T-helper 1 cell (primary cell): Measurements from ENCODE around the gene PAK2.
"Not testable (repeated sequence)": the region's sequence is repeated elsewhere in the genome, so short reads cannot be mapped to it uniquely, and the experiment has no call there.

ENCODE experiments used
- DNase-seq, 5 donors: peaks; one replicate each; pipeline ENCODE4 v3.0.0-alpha.2; 2012 to 2020

The PAK2 gene

GRCh38 chr3:196788528-196788927, 48.9 kb downstream of the PAK2 start:
- no peak for DNase-seq

GRCh38 chr3:196789885-196790359, 50.3 kb downstream of the PAK2 start:
- no peak for DNase-seq

DNA sequence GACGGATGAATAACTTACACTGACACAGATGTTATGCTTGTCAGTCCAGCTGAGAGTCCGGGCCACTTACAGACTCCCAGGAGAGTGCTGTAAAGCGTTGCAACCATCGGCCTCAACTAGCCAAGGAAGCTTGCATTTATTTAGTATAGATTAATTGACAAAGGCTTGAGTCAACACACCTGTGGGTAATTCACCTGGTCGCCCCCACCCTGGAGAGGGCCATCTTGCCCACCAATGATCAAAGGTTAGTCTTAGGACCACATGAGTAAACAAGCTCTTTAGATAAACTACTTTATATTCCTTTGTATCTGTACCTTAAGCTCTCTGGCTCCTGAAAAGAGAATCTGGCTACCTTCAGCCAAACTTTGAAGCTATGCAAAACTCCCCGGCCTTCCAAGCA, 51.0 kb downstream of the PAK2 start:
- DNase-seq: no peak

- DNase-seq: no peak
Measured at GRCh38 chr3:196792771-196793170, 53.1 kb downstream of the PAK2 start.

DNA sequence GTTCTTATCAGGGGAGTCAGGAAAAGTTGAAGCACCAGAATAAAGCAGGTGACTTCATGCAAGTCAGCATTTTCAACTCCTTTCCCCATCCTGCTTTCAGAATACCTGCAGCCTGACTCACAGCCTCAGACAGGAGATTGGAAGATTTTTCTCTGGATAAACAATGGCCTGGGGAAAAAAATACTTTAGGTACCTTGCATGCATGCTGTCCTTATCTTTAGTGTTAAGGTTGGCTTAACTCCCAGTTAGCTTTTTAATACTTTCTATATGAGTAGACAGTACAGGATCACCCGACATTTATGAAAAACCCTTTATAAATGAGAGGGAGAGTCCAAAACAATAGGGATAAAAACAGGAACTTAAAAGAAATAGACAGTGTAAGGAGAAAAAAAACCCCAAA, 53.6 kb downstream of the PAK2 start:
- no peak for DNase-seq

GRCh38 chr3:196794467-196794866, 54.8 kb downstream of the PAK2 start:
- no peak for DNase-seq

DNA sequence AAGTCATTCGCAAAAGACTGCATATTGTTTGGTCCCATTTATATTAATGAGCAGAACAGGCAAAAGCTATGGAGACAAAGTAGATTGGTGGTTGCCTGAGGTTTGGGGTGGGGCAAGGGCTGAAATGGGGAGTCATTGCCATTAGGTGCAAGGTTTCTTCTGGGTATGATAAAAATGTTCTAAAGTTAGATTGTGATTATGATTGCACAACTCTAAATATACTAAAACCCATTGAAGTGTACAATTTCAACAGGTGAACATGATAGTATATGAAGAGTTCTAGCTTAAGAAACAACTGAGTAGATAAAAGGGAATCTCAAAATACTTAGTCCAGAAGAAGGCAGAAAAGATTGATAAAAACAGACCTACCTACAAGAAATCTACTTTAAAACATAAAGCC, 56.7 kb downstream of the PAK2 start:
- no peak for DNase-seq

GRCh38 chr3:196800742-196801434, 61.2 kb downstream of the PAK2 start:
- DNase-seq: no peak

DNA sequence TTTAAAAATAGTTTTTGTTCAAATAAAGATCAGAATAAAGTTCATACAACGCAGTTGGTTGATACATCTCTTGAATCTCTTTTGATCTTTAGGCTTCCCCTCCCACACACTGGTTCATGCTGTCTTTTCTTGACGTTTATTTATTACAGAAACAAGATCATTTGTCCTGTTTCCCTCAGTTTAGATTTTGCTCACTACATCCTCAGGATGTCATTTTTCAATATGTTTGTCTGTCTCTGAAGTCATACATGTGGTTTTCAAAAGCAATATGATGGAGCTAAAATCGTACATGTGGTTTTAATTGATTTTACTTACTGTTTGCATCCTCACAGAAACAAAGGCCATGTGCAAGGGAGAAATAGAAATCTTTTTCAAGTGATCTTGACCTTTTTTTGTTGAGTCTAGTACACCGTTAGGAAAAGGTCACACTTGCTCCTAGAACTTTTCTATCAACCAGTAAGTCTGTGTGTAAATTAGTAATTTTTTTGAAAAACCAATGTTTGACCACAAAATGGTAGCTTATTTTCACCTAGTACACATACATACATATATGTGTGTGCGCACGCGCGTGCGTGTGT, 64.3 kb downstream of the PAK2 start:
- DNase-seq: peak in 1 of 5 donors; percentile 47

DNA sequence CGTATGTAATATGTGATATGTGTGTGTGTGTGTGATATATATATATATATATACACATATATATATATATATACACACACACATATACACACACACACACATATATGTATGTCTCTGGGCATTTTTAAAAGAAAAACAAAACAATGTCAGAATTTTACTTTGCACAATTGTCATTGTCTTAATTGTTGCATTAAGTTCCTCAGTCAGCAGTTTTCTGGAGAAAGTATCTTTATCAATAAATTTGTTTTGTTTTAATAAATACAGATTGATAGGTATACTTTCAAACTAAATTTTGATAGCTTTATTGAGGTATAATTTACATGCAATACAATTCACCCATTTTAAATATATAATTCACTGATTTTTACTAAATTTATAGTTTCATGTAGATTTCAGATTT, 65.1 kb downstream of the PAK2 start:
- no peak for DNase-seq

- no peak for DNase-seq
Measured at GRCh38 chr3:196810963-196811581, 71.4 kb downstream of the PAK2 start.

GRCh38 chr3:196812853-196813252, 73.2 kb downstream of the PAK2 start:
- DNase-seq: no peak

DNA sequence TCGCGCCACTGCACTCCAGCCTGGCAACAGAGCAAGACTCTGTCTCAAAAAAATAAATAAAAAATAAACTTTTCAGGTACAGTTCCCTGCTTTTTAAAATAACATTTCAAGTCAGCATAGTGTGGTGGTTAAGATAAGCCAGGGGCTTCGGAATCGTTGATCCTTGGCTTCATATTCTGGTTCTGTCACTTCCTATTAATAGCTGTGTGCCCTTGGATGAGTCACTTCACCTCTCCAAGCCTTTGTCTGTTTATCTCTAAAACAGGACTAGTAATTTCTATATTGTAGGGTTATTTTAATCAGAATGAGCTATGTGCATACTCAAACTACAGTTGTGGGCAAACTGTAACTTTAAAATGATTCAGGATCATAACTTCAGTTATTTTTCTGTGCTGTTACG, 74.2 kb downstream of the PAK2 start:
- DNase-seq: no peak

DNA sequence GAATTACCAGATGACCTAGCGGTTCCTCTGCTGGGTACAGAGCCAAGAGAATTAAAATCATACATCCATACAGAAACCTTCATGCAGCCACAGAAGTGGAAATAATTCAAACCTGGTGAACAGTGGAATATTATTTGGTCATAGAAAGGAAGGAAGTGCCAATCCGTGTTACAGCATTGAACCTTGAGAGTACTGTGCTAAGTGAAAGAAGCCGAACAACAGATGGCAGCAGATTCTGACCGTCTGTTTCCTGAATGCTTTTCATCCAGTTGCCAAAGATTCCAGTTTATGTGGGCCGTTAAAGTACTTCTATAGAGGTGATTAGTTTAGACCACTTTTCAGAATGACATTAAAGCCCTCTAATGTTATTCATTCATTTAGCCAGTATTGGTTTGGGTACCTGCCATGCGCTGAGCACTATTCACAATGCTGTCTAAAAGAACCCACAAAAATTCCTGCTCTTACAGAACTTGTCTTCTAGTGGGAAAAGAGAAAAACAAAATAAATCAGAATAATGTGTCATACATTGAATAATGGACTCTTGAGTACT, 82.2 kb downstream of the PAK2 start:
- DNase-seq: no peak

GRCh38 chr3:196829651-196830050, 90.0 kb downstream of the PAK2 start:
- not testable (repeated sequence) for DNase-seq

GRCh38 chr3:196835086-196835485, 95.4 kb downstream of the PAK2 start:
- DNase-seq: no peak

DNA sequence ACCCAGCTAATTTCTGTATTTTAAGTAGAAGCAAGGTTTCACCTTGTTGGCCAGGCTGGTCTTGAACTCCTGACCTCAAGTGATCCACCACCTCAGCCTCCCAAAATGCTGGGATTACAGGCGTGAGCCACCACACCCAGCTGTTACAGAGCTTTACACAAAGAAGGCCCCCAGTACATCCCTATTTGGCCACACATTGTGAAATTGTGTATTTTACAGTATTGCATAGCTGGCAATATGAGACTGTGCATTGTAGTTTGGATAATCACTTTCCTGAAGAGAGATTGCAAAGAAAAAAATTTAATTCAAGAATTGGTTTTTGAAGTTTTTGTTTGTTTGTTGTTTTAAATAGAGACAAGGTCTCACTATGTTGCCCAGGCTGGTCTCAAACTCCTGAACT, 97.0 kb downstream of the PAK2 start:
- DNase-seq: not testable (repeated sequence)

- peak; percentile 44 to 68 (median 58) for DNase-seq
Measured at GRCh38 chr3:196837819-196838420, 98.3 kb downstream of the PAK2 start.

- DNase-seq: not testable (repeated sequence)
Measured at GRCh38 chr3:196839351-196839750, 99.7 kb downstream of the PAK2 start.

- peak in 1 of 5 donors; percentile 22 for DNase-seq
Measured at GRCh38 chr3:196842567-196843434, 103.1 kb downstream of the PAK2 start.

DNA sequence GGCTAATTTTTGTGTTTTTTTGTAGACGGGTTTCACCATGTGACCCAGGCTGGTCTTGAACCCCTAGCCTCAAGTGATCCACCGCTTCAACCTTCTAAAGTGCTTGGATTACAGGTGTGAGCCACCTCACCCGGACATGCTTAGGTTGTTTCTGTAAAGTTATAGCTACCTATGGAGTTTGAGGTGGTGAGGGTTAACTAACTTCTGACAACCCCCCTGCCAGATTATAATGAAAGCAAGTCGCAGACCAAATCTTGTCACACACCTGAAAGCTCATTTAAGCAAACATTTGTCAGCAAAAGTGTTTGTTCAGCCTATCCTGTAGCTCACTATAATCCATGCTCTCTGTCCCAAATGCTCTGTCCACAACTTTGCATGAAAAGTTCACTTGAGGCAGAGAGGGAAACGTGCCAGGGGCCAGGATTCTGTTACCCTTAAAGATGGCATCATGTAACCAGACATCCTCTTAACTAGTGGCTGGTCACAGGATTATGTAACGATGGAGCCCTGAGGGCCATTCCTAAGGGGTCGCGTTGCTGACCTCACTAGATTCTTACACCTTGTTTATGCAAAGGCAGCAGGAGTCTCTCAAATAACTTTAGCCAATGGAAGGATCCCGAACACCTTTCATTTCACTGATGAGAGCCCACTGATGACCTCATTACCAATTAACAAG, 103.9 kb downstream of the PAK2 start:
- no peak for DNase-seq
